Tibial nerve (tissue), 4 donors: ENCODE data around the gene PAX6.

Experiments used
- EP300 ChIP-seq, 2 donors: sonication (generic); formaldehyde crosslinking; IDR thresholded peaks; one replicate each; pipeline ENCODE4 v1.6.1; 2017; ENCODE audit warnings: antibody characterized with exemption in 2 of 2, mild to moderate bottlenecking in 1 of 2
- POLR2A ChIP-seq, 2 donors: fragments of 450-650 bp; IDR thresholded peaks; one replicate each; pipeline ENCODE4 v1.6.1; 2017; ENCODE audit warnings: antibody characterized with exemption in 2 of 2, mild to moderate bottlenecking in 2 of 2, moderate library complexity in 2 of 2
- TF ChIP-seq, protein P1 (sequence below), 5 experiments: fragments of 200-600 bp in 3 of 5; fragments of 450-650 bp in 2 of 5; sonication (generic) in 3 of 5; IDR thresholded peaks; one replicate each; pipeline ENCODE4 v1.5.1; 2016 to 2019; ENCODE audit warnings: antibody characterized with exemption in 5 of 5, mild to moderate bottlenecking in 3 of 5, moderate library complexity in 2 of 5

DNA sequence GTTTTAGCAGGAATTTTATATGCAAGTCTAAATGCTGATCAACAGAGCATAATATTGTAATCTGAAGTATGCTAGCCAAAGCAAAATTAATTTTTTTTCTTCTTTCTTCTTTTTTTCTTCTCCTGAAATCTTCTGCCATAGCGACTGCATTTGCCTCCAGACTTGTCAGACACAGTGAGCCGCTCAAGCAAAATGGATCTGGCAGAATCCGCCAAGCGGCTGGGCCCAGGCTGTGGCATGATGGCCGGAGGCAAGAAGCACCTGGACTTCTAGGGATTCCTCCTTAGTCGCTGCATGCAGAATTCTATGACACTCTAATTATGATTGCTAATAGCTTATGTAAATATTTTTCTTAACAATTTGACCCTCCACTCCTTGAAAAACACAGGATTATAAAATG is 27.9 kb downstream of the PAX6 start:
- TF ChIP-seq, protein P1, sequence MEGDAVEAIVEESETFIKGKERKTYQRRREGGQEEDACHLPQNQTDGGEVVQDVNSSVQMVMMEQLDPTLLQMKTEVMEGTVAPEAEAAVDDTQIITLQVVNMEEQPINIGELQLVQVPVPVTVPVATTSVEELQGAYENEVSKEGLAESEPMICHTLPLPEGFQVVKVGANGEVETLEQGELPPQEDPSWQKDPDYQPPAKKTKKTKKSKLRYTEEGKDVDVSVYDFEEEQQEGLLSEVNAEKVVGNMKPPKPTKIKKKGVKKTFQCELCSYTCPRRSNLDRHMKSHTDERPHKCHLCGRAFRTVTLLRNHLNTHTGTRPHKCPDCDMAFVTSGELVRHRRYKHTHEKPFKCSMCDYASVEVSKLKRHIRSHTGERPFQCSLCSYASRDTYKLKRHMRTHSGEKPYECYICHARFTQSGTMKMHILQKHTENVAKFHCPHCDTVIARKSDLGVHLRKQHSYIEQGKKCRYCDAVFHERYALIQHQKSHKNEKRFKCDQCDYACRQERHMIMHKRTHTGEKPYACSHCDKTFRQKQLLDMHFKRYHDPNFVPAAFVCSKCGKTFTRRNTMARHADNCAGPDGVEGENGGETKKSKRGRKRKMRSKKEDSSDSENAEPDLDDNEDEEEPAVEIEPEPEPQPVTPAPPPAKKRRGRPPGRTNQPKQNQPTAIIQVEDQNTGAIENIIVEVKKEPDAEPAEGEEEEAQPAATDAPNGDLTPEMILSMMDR (IDR thresholded peaks at IDR 0.05) = no peak
- TF ChIP-seq POLR2A (IDR thresholded peaks at IDR 0.05) (no peak), EP300 (IDR thresholded peaks at IDR 0.05) (no peak)
